Measurements from ENCODE around the gene SPEF2.

GRCh38 chr5:35811108-35811741, 193.6 kb downstream of the SPEF2 start:
- TF ChIP-seq CSDC2 (CRISPR knock-in tag; IDR thresholded peaks at IDR 0.05) (no peak), PATZ1 (CRISPR knock-in tag; IDR thresholded peaks at IDR 0.05; ENCODE audit: borderline replicate concordance) (no peak)
